Hepatocyte (in vitro differentiated cells): ENCODE results near the gene SLC35F5.

Source experiments
- CTCF ChIP-seq: fragments of 200-600 bp; sonication (generic); IDR thresholded peaks from 2 replicates; pipeline ENCODE4 v1.5.1; 2016; ENCODE audit warnings: antibody characterized with exemption, mild to moderate bottlenecking; ENCODE audit not compliant: poor library complexity
- EZH2 ChIP-seq: fragments of 200-600 bp; sonication (generic); IDR thresholded peaks from 2 replicates; pipeline ENCODE4 v1.6.1; 2016; ENCODE audit warnings: antibody characterized with exemption, mild to moderate bottlenecking, borderline replicate concordance

GRCh38 chr2:113755835-113756354 lies 547 bp downstream of the SLC35F5 start:
- no peak for TF ChIP-seq CTCF
- no peak for TF ChIP-seq EZH2
